Endothelial cell of umbilical vein (primary cell): ENCODE measurements around the gene TMC3.

Experiments used
- EZH2 ChIP-seq: IDR thresholded peaks from 2 replicates; pipeline ENCODE4 v1.6.1; 2012; ENCODE audit warnings: borderline replicate concordance, low read depth, mild to moderate bottlenecking, moderate library complexity, low read length, inconsistent platforms; ENCODE audit not compliant: severe bottlenecking
- GATA2 ChIP-seq: IDR thresholded peaks from 2 replicates; pipeline ENCODE4 v1.7.0; 2011; ENCODE audit warnings: low read depth, mild to moderate bottlenecking, moderate library complexity, mixed read lengths, low read length; ENCODE audit not compliant: insufficient read length, insufficient read depth
- MYC ChIP-seq: IDR thresholded peaks from one replicate; pipeline ENCODE4 v1.6.1; 2011; ENCODE audit warnings: mild to moderate bottlenecking, low read depth, low read length
- POLR2A ChIP-seq: IDR thresholded peaks from 2 replicates; pipeline ENCODE4 v1.6.1; 2012; ENCODE audit warnings: low read depth, mild to moderate bottlenecking, control low read depth, low read length
- POLR2AphosphoS5 ChIP-seq: IDR thresholded peaks from 2 replicates; pipeline ENCODE4 v1.6.1; 2012; ENCODE audit warnings: low read depth, mild to moderate bottlenecking, control low read depth, low read length, moderate library complexity; ENCODE audit not compliant: insufficient read depth
- TF ChIP-seq, protein P1 (sequence below), 2 donors: IDR thresholded peaks; 1 replicate in 1 of 2; 2 replicates in 1 of 2; pipeline ENCODE4 v1.5.1; 2011; ENCODE audit warnings: low read length in 2 of 2, mild to moderate bottlenecking in 2 of 2, moderate library complexity in 2 of 2, control low read depth in 1 of 2, inconsistent platforms in 1 of 2, low read depth in 1 of 2; ENCODE audit not compliant: insufficient read depth in 1 of 2; ENCODE audit errors: extremely low read depth in 1 of 2

DNA sequence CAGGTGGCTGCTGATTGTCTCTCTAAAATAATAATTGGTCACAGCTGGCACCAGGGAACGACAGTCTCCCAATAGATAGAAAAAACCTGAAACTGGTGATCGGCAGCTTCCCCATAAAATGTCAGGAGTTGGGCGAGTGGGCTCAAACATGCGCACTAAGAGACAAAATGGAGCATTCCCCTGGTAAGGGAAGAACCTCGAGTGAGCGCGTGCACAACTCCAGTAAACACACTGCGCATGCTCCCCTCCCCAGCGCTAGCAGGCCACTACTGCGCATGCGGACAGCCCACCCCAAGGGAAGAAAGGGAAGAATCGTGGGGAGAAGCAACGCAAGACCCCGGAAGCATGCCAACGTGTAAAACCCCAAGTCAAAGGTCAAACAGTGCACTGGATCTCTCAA, 42.4 kb downstream of the TMC3 start:
- TF ChIP-seq EZH2 (no peak), MYC (no peak), POLR2AphosphoS5 (no peak), POLR2A (no peak), GATA2 (no peak)
- TF ChIP-seq, protein P1, sequence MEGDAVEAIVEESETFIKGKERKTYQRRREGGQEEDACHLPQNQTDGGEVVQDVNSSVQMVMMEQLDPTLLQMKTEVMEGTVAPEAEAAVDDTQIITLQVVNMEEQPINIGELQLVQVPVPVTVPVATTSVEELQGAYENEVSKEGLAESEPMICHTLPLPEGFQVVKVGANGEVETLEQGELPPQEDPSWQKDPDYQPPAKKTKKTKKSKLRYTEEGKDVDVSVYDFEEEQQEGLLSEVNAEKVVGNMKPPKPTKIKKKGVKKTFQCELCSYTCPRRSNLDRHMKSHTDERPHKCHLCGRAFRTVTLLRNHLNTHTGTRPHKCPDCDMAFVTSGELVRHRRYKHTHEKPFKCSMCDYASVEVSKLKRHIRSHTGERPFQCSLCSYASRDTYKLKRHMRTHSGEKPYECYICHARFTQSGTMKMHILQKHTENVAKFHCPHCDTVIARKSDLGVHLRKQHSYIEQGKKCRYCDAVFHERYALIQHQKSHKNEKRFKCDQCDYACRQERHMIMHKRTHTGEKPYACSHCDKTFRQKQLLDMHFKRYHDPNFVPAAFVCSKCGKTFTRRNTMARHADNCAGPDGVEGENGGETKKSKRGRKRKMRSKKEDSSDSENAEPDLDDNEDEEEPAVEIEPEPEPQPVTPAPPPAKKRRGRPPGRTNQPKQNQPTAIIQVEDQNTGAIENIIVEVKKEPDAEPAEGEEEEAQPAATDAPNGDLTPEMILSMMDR (IDR thresholded peaks at IDR 0.05; ENCODE audit: extremely low read depth in 1 of 2, insufficient read depth in 1 of 2, low read depth in 1 of 2, low read length in 2 of 2), result no peak
